ENCODE results near the gene BRD1.

Gene BRD1

DNA sequence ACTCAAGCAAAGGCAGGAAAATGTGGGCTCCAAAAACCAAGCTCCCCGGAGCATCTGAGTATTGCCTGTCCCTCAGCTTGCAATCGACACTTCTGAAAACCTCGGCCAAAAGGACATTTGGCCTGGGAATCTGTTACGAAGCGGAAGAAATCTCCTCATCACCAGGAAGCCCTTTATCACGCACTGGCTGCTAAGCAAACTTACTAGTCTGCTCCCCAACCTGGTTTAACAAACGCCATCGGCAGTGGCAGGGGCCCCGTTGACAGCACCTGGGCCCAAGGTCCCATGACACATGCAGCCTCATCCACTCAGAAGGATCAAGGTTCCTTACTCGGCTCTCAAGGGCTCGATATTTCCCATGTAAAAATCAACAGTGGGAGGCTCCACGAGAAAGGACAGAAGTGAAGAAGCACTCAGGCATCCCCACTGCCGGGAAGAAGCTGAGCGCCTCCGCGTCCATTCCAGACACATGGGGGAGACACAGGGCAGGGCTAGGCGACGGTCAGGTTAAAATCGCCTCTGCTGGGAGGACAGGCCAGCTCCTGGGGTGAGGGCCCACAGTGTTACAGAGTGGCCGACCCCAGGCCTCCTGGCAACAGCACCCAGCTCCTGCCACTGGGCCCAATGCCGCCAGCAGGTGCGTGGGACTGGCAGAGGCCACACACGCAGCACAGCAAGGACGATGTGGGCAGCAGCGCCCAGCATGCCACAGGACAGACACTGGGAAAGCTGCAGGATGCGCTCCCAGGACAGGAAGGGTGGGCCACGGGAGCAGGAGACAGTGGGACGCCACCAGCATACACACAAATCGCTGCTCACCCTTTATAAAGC lies 27.1 kb downstream of the BRD1 start:
- no peak for DNase-seq

DNA sequence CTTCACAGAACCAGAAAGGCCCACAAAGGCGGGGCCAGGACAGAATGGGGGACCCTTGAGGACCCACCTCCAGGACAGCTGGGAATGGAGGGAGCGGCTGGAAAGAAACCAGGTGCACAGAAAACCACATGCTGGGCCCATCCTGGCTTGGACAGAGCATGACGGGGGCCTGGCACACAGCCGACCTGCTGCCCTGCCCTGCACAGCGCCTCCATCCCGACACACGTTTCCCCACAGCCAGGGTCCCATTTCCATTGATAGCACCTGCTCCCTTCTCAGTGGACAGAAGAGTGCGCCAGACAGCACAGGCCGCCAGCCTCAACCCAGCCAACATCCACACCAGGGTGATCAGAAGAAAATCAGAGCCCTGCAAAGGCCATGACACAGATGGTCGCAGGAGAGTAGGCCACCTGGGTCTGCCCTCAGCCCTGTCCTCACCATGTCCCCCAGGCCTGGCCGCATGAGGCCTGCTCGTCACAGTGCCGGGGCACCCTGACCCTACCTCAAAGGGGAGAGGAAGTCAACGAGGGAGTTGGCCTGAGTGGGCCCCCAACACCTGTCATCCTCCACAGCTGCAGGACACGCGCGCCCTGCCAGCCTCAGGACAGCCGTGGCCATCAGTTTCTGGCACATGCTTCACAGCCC lies 28.1 kb downstream of the BRD1 start:
- DNase-seq = no peak

DNA sequence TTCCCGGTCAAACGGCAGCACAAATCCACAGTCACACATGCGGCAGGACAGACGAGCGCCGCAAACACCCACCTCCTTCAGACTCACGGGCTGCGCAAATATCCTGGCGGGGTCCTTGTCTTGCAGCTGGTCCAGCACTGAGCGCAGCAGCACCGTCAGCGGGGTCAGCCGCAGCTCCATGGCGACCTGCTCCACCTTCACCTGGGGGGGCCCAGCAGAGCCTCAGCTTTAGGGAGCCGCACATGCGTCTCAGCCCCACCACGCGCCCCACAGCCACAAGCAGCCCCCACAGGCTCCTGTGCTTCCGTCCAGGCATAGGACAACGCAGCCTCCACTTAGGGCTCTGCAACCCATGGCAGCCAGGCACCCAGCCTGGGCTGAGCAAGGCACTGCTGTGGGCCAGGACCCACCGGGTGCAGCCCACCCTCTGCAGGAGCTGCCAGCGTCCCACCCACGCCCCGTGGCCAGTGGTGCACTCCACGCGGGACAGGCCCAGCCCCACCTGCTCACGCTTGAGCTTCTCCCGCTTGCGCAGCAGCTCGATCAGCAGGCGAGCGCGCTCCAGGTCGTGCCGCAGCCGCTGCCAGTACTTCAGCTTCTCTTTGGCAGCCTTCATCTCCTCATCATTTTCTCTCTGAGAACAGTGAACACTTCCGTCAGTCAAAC lies 29.1 kb downstream of the BRD1 start:
- no peak for DNase-seq

DNA sequence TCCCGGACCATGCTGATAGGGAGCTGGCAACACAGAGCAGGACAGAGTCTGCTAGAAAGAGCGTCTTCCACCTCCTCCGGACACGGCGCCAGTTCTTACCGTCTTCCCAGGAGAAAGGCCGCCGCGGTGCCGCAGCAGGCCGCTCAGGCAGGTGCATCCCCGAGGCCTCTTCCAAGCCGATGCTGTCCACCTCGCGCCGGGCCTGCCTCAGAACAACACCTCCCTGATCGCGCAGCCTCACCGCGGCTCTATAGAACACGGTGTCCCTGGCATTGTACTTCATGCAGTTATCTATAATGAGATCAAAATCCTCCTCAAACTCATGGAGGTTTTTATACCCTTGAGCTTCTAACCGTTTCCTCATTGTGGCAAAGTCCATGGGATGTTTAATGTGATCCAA lies 30.0 kb downstream of the BRD1 start:
- no peak for DNase-seq

DNA sequence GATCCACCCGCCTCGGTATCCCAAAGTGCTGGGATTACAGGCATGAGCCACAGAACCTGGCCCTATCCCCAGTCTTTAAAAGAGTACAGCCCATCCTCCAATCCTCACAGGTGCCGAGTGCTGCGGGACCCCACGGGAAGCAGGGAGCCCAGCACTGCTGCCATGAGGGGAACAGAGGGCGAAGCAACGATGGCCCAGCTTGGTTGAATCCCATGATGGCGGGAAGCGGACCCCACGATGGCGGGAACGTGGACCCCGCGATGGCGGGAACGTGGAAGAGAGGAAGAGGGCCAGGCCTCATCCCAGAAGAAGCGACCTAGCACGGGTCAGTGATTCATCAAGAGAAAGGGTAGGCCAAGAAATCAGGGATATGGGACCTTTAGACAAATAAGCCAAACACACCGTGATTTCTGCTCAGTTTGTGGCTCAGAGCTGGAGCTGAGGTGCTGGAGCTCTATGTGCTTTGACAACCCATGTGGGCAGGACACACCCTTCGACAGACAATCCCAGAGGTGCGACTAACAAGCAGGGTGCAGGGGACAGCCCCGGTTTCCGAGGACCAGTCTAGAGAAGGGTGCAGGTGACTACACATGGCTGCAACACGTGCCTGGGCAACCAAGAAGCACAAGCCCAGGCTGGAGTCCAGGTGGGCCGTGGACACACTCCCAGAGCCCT lies 30.9 kb downstream of the BRD1 start:
- no peak for DNase-seq

DNA sequence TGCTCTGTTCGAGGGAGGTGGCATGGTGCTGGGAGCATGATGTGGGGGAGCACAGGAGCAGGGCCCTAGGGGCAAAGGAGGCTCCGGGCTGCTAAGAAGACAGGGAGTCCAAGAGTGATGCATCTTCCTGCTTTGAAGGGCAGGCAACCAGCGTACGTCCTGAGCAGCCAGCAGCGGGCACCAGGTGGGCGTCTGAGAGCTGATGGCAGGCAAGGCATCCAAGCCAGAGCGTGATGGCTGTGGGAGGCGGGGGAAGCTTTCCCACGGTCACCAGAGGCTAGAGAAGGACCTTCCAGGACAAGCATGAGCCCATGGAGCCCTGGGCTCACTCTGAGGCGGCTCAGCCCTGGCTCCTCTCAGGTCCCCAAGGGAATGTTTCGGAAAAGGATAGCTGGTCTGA lies 32.2 kb downstream of the BRD1 start:
- DNase-seq = no peak

DNA sequence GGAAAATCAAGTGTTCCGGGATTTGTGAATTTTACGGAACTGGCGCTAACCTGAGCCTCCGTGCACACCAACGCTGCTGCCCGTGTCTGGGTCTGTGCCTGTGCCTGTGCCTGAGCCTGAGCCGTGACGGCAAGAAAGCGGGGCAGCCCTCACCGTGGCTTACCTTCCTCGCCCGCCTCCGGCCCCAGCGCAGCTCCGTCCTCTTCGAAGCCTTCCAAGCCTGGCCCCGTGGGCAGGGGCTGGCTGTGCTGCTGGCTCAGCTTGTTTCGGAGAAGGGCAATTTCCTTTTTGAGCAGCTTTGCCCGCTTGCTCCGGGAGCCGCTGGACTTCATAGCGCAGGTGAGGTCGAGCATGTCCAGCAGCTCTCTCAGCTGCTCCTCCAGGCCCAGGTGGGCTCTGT lies 33.8 kb downstream of the BRD1 start:
- no peak for DNase-seq

DNA sequence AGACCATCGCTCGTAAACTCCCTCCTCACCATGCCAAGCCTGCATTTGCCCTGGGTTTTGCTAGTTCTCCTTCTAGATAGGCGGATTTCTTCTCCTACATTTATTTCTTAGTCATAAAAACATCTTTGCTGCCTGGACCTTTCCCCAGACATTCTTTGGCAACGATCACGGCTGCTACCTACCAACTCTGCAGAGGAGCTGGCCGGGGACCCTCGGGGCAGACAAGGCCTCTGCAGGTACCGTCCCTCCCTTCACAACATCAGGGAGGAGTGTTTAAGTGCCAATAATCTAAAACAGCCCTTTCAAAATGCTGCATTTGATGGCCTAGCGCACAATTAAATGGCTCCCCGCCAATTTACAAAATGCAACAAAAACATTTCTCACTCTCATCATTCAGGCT lies 34.4 kb downstream of the BRD1 start:
- no peak for DNase-seq

DNA sequence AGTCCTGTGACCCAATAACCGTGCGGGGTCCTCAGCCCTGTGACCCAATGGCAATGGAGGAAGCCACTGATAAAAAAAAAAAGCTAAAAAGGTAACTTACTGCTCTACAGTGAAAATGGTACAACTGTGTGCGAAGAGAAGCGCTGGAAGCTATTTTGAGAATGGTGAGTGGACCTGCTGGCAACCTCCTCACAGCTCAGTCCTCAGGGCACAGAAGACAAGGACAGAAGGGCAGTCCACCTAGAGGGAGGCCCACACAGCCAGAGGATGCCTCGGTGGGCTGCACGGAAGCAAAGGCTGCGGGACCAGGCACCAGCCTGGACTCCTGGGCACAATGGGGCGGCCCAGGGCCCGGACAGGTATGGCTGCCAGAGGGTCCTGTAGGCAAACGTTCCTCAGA lies 35.6 kb downstream of the BRD1 start:
- DNase-seq = no peak

DNA sequence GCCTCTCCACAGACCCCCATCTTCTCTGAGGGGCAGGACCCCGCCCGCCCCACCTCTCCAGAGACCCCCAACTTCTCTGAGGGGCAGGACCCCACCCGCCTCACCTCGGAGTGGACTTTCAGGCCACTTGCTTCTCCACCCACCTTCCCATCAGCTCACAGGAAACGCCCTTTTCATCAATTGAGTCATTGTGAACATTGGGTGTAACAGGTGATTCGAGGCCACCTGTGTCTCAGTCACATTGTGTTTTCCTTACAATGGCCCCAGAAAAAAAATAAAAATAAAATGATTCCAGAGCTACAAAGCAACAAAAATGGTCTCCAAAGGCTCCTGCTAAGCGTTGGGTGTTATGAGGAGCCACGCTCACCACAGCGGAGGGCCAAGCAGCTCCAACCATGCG lies 36.0 kb downstream of the BRD1 start:
- no peak for DNase-seq

DNA sequence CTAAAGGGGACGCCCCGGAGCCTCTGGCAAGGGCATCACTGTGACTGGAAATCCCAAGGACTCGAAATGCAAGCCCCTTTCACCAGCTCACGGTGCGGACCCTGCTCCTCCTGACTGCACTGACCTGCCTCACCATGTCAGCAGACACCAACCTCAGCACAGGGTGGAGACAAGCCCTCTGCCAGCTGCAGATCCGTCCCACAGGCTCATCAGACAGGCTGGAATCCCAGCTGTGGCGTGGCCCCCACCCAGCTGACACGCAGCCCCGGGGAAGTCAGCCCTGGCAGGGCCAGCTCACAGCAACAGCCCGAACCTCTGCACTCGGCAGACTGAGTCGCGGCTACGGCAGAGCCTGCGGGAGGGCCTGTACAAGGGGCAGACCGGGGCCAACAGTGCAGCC lies 36.8 kb downstream of the BRD1 start:
- no peak for DNase-seq

DNA sequence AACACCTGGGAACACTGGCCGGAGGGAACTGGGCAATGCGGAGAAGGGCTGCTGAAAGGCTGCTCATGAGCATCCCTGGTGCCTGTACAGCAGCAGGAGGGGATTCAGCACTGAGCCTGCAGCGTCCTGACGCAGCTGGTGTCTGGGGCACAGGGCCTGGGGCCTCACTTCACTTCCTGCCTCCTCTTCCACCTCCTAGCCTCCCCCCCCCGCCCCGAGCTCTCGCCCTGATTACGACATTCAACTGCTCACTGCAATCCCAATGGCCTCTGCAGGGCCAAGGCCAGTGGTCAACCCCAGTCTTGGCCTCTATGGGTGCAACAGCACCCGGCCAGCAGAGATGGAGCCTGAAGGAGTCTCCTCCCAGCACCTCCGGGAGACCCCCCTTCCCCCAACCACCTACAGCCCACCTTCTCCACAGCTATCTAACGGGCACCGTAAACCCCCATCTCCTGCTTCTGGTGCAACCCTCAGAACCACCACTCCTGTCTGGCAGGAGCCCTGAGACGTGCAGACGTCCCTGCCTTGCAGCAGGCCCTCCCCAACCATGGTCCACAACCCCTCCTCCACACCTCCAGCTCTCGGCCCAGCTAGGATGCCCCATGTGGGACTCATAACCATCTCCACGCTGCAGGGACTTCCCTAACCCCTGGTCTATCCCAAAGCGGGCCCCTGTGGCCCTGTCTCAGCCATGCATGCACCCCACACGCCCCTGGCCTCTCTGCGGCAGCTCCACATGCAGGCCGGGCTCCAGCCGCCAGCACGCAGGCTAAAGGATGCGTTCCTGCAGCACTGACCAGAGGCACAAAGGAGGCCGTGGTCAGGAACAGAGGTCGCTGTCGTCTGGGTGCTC lies 38.2 kb downstream of the BRD1 start:
- peak; percentile 24 to 43 for DNase-seq

DNA sequence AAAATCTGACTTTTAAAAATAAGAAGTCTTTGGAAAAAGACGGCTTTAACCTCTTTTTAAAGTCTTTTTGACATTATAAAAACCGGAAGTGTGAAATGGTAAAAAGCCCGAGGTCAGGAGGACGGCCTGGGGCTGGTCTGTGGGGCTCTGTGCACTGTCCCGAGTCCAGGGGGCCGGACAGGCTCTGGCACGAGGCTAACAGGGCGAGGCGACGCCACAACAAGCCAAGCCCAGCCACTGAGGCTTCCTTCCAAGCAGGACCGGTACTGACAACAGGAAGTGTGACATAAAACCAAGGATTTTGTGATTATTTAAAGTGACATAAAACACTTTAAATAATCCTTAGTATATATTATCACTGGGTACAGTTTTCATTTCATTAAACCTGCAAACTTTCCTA lies 39.2 kb downstream of the BRD1 start:
- DNase-seq = peak in 1 of 2 donors; percentile 24

DNA sequence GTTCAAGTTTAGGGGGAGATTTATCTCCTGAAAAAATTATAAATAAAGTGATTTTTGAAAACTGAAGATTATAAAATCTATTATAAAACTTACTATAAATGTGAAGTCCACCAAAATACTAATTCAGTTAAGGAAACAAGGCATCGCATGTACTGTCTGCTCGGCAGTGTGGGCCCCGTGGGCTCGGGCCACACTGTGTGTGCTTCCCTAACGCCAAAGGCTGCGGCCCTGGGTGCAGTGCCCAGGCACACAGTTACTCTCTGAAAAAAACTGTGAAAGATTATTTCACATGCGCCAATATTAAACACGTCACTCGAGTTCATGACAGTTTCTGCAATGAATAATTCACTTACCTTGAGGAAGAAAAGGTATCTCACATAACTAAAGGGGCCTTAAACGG lies 39.8 kb downstream of the BRD1 start:
- DNase-seq = no peak

DNA sequence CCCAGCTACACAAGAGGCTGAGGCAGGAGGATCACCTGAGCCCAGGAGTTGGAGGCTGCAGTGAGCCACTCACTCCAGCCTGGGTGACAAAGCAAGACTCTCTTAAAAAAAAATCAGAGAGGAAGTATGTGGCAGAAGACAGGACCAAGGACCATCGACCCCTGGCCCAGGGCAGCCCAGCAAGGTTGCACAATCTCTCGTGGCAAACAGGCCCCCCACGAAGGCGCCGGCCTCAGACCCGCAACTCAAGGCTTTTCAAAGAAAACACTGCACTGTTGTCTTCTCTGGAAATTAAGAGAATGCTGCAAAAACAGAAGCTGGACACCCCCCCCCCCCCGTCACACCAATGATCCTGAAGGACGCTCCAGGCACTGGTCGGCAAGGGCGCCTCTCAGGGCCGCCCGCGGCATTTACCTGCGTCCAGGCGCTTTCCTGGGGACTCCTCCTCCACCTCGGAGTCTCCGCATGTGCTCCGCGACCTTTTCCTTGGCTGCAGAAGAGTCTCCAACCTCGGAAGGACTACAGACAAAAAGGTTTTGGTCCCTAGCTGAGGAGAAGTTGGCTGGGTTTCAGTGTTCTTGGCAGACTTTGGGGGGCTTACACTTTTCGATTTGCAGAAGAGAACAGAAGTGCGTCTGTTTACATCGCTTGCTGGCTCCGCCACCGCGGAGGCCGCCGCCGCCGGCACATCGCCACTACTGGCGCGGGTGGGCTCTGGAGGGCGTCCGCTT lies 40.5 kb downstream of the BRD1 start:
- DNase-seq = no peak

DNA sequence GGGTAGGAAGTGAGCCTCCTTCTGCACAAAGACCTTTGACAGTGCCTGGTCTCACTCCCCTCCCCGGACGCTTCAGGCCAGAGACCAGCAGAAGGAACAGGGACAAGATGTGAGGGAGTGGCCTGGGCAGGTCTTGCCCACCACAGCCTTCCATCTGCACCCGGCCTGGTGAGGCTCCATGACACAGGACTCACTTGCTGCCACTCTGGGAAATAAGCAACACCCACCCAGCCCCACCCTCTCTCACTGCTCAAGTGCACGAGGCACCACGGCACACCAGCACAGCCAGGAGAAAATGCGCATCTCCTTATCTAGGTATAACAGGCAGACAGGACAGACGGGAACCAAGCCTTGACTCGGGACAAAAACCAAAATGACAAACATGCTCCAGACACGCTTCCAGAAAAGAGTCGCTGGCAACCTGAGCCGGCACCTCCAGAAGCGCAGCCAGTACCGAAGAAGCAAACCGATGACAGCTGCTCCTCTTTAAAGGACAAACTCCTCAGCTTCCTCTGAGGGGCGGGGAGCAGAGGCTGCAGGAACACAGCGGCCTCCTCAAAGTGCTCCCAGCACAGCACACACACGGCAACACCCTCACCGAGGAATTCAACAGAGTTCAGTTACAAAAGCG lies 41.7 kb downstream of the BRD1 start:
- no peak for DNase-seq

DNA sequence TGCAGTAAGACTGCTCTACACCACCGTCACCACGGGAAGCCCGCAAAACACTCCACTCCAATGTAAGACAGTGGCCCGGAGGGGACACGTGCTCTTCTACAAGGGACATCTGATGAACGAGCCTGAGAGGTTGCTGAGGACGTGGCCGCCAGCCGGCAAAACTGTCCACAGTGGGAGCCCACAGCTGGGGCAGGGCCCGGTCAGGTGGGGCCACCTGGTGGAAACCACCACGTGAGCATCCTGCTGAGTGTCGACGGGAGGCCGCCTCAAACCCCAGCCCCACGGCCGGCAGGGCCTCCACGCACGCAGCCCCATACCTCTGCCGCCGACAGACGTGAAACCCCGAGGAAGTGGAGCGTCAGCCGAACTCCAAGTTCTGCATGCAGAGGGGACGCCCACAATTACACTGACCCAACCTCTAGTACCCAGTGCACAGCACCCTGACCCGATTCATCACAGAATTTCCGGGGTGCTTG lies 42.6 kb downstream of the BRD1 start:
- DNase-seq = peak in 1 of 2 donors; percentile 21

DNA sequence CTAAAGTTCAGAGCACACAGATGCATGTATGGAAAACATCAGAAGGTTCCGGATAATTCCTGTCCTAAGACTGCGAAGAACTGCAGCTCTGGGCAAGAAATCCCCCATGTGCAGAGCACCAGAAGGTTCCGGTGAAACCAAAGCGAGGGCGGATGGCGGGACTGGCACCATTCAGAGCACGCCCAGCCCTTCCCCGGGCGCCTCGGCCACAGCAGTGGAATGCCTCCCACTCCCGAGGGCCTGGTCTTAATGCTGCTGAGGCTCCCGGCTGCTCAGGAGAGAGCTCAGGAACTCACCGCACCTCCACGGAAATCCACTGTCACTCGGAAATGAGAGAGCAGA lies 43.1 kb downstream of the BRD1 start:
- DNase-seq = no peak

DNA sequence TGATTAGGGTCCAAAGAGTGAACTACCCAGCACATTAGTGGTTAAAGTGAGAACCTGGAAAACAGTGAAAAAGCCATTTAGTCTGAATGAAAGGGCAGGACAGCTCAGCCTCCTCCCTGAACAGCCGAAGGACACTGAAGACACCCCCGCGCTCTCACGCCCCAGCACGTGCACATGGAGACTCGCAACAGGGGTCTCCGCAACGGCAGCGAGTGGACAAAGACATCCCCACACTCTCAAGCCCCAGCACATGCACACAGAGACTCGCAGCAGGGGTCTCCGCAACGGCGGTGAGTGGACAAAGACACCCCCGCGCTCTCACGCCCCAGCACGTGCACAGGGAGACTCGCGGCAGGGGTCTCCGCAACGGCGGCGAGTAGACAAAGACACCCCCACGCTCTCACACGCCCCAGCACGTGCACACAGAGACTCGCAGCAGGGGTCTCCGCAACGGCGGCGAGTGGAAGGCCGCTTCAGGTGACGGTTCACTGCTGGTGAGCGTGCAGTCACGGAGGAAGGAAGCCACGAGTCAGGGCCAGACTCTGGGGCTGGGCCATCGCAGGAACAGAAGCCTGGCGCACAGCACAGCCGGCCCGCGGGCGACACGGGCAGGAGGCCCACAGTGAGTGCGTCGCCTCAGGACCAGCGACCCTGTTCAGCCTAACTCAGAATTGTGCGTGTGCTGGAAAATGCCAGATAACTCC lies 43.6 kb downstream of the BRD1 start:
- no peak for DNase-seq

DNA sequence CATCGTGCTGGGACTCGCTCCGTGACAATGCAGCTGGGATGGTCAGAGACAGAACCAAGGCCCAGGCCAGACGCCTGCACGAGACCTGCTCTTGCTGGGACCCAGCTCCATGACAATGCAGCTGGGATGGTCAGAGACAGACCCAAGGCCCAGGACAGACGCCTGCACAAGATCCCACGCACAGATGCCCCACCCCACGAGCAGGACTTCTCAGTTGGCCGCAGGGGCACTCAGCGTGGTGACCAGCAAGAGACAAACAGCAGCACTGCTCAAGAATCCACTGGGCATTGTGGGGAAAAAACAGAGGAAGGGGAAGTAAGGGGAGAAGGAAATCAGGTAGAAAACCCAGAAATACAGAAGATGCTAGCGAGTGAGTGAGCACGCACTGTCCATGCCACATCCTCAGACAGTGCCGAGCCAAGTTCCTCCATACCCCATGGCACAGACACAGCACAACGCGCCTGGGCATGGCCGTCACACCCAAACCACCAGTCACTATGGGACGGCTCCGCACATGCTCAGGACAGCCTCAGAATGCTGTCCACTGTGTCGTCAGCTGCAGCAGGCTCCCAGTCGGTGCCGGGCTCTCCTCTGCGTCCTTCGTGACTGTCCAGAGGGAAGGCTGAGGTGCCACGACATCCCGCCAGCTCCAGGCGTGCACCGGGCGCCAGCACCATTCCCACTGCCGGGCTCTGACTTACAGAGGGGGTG lies 44.5 kb downstream of the BRD1 start:
- DNase-seq = no peak
